ENCODE data around the gene ATXN2L. TPM values are rescaled to one million over a fixed set of nuclear protein-coding genes. Genes with fewer than 3 reads are reported as not detected.

The ATXN2L gene
- total RNA-seq, 2 donors from 2014 or later = 83.4 to 151 TPM

GRCh38 chr16:28844226-28844885 lies 21.6 kb downstream of the ATXN2L start:
- no peak overlapping the region for H3K27ac ChIP-seq
- peaks cover 10 to 15% of the 10 kb centered on the region in 2 donors for H3K36me3 ChIP-seq
- H3K27me3 ChIP-seq (replicated peaks; ENCODE audit: insufficient read depth) = no peaks in the 10 kb centered on the region
- TF ChIP-seq POLR2AphosphoS5 (IDR thresholded peaks at IDR 0.05) (no peak), POLR2A (IDR thresholded peaks at IDR 0.05) (no peak)
- H3K9me3 ChIP-seq = no peaks in the 10 kb centered on the region
- WGBS = 90% methylated on average over 19 of the region's 19 CpGs
- DNase-seq (ENCODE audit: low spot score) = no peak
- intact Hi-C loops (cut with DNase I) = no loop called here
- no peak overlapping the region for H3K4me3 ChIP-seq
- peaks cover 17% of the 10 kb centered on the region for H3K4me1 ChIP-seq (replicated peaks)

GRCh38 chr16:28845293-28845692 lies 22.5 kb downstream of the ATXN2L start:
- WGBS = 52% methylated on average over 10 of the region's 10 CpGs
- Histone ChIP-seq H3K4me1 (replicated peaks) (peaks cover 17% of the 10 kb centered on the region), H3K36me3 (peaks cover 10 to 15% of the 10 kb centered on the region in 2 donors), H3K4me3 (peak overlapping the region; percentile 89 to 93), H3K9me3 (no peaks in the 10 kb centered on the region), H3K27me3 (replicated peaks; ENCODE audit: insufficient read depth) (no peaks in the 10 kb centered on the region), H3K27ac (peak overlapping the region; percentile 80 to 91)
- TF ChIP-seq POLR2A (IDR thresholded peaks at IDR 0.05) (no peak), POLR2AphosphoS5 (IDR thresholded peaks at IDR 0.05) (no peak), CTCF (IDR thresholded peaks at IDR 0.05) (no peak)
- intact Hi-C loops (cut with DNase I) = no loop called here
- DNase-seq (ENCODE audit: low spot score) = no peak

GRCh38 chr16:28845761-28846079 lies 22.9 kb downstream of the ATXN2L start:
- intact Hi-C loops (cut with DNase I) = loop anchor here (1.0 kb wide), 1 partner anchor 21 kb away; no protein-coding TSS in a partner anchor
- H3K36me3 ChIP-seq = peaks cover 10 to 15% of the 10 kb centered on the region in 2 donors
- no peak for DNase-seq (ENCODE audit: low spot score)
- TF ChIP-seq POLR2AphosphoS5 (IDR thresholded peaks at IDR 0.05) (no peak), CTCF (IDR thresholded peaks at IDR 0.05) (no peak), POLR2A (IDR thresholded peaks at IDR 0.05) (no peak)
- H3K9me3 ChIP-seq = no peaks in the 10 kb centered on the region
- H3K4me3 ChIP-seq = peak overlapping the region; percentile 89 to 93
- peak overlapping the region; percentile 80 to 91 for H3K27ac ChIP-seq
- 1% methylated on average over 7 of the region's 16 CpGs for WGBS
- peaks cover 17% of the 10 kb centered on the region for H3K4me1 ChIP-seq (replicated peaks)
- no peaks in the 10 kb centered on the region for H3K27me3 ChIP-seq (replicated peaks; ENCODE audit: insufficient read depth)

GRCh38 chr16:28846080-28846932 lies 23.5 kb downstream of the ATXN2L start, which contains the start of gene TUFM:
TSS of gene TUFM (minus strand) at chr16:28846348. CDS start at chr16:28846269, 79 bp downstream.
- Histone ChIP-seq H3K27ac (peak within 1 kb of the TSS; percentile 80 to 91), H3K27me3 (replicated peaks; ENCODE audit: insufficient read depth) (no peaks in the 10 kb centered on the region), H3K9me3 (no peaks in the 10 kb centered on the region), H3K4me1 (replicated peaks) (peaks cover 17% of the 10 kb centered on the region), H3K36me3 (peaks cover 10 to 15% of the 10 kb centered on the region in 2 donors), H3K4me3 (peak within 1 kb of the TSS; percentile 89 to 93)
- intact Hi-C loops (cut with DNase I) = loop anchor here (1.0 kb wide), 1 partner anchor 22 kb away; no protein-coding TSS in a partner anchor
- DNase-seq (ENCODE audit: low spot score) = peak; percentile 97
- under 1% methylated on average over 65 of the region's 73 CpGs for WGBS
- TF ChIP-seq POLR2A (IDR thresholded peaks at IDR 0.05) (peak; percentile 54), CTCF (IDR thresholded peaks at IDR 0.05) (peak; percentile 35 to 83 (median 58)), POLR2AphosphoS5 (IDR thresholded peaks at IDR 0.05) (peak; percentile 98)

- intact Hi-C loops (cut with DNase I) = loop anchor here (1.0 kb wide), 1 partner anchor 23 kb away; no protein-coding TSS in a partner anchor
- peak overlapping the region; percentile 89 to 93 for H3K4me3 ChIP-seq
- 20% methylated on average over 5 of the region's 5 CpGs for WGBS
Measured at GRCh38 chr16:28846933-28847273, 24.1 kb downstream of the ATXN2L start.

More at GRCh38 chr16:28846933-28847273, 24.1 kb downstream of the ATXN2L start:
- Histone ChIP-seq H3K36me3 (peaks cover 10 to 15% of the 10 kb centered on the region in 2 donors), H3K27me3 (replicated peaks; ENCODE audit: insufficient read depth) (no peaks in the 10 kb centered on the region), H3K9me3 (no peaks in the 10 kb centered on the region), H3K27ac (peak overlapping the region; percentile 80 to 91), H3K4me1 (replicated peaks) (peaks cover 17% of the 10 kb centered on the region)
- TF ChIP-seq POLR2AphosphoS5 (IDR thresholded peaks at IDR 0.05) (no peak), CTCF (IDR thresholded peaks at IDR 0.05) (no peak), POLR2A (IDR thresholded peaks at IDR 0.05) (no peak)
- no peak for DNase-seq (ENCODE audit: low spot score)

All from prostate gland (tissue), 2 donors.